Thoracic aorta (tissue), 2 donors: ENCODE results near the gene CD8B2. TPM values are rescaled to one million over a fixed set of nuclear protein-coding genes. Genes with fewer than 3 reads are reported as not detected.
"Not testable (repeated sequence)": the region's sequence is repeated elsewhere in the genome, so short reads cannot be mapped to it uniquely, and the experiment has no call there.

Experiments
- ATAC-seq: fragments of 150-250 bp; one replicate; pipeline ENCODE4 v1.8.0; 2017; ENCODE audit warnings: low read depth; ENCODE audit not compliant: insufficient number of reproducible peaks, low FRiP score
- DNase-seq: peaks from one replicate; pipeline ENCODE4 v3.0.0-alpha.2; 2020; ENCODE audit warnings: low spot score
- H3K27ac ChIP-seq, 2 donors: fragments of 200-600 bp; sonication (generic); 1 replicate in 1 of 2; 2 replicates in 1 of 2; pipeline ENCODE4 v1.5.1; 2016; ENCODE audit warnings: mild to moderate bottlenecking in 2 of 2, moderate library complexity in 2 of 2
- H3K27me3 ChIP-seq: fragments of 200-600 bp; sonication (generic); replicated peaks from 2 replicates; pipeline ENCODE4 v1.6.0; 2016; ENCODE audit warnings: mild to moderate bottlenecking; ENCODE audit not compliant: insufficient read depth
- H3K36me3 ChIP-seq: fragments of 200-600 bp; sonication (generic); one replicate; pipeline ENCODE4 v1.5.1; 2016
- H3K4me1 ChIP-seq, 2 donors: fragments of 200-600 bp; sonication (generic); 1 replicate in 1 of 2; 2 replicates in 1 of 2; pipeline versions ENCODE4 v1.5.1 to v1.6.0; 2016; ENCODE audit warnings: low read depth in 2 of 2, mild to moderate bottlenecking in 1 of 2; ENCODE audit not compliant: control insufficient read depth in 1 of 2
- H3K4me3 ChIP-seq: fragments of 200-600 bp; sonication (generic); 2 replicates; pipeline ENCODE4 v1.5.1; 2016; ENCODE audit warnings: mild to moderate bottlenecking
- H3K9me3 ChIP-seq: fragments of 200-600 bp; sonication (generic); 2 replicates; pipeline ENCODE4 v1.5.1; 2016
- CTCF ChIP-seq: fragments of 200-600 bp; sonication (generic); IDR thresholded peaks from one replicate; pipeline ENCODE4 v1.5.1; 2019; ENCODE audit warnings: antibody characterized with exemption
- total RNA-seq, 2 donors: library from RNA; depleted of rRNA; stranded (reverse); fragments of >200 nt; gene quantifications; one replicate each; pipeline versions ENCODE4 v1.1.0 to v1.2.3, GENCODE V29; 2016

CD8B2 gene
- total RNA-seq, 2 donors from 2014 or later = not detected

- no peak for TF ChIP-seq CTCF
- Histone ChIP-seq H3K4me1 (no peaks in the 10 kb centered on the region), H3K27ac (no peak overlapping the region), H3K27me3 (no peaks in the 10 kb centered on the region), H3K4me3 (no peak overlapping the region), H3K9me3 (no peaks in the 10 kb centered on the region), H3K36me3 (no peaks in the 10 kb centered on the region)
- ATAC-seq = no peak
- no peak for DNase-seq
Observed at GRCh38 chr2:106552921-106553320, 65.8 kb downstream of the CD8B2 start.

GRCh38 chr2:106553321-106553720 is 66.2 kb downstream of the CD8B2 start:
- DNase-seq (no peak), ATAC-seq (no peak)
- H3K36me3 ChIP-seq = no peaks in the 10 kb centered on the region

GRCh38 chr2:106554411-106554810 is 67.2 kb downstream of the CD8B2 start:
- no peak overlapping the region for H3K4me3 ChIP-seq
- no peak for ATAC-seq

More at GRCh38 chr2:106553321-106553720, 66.2 kb downstream of the CD8B2 start:
- TF ChIP-seq CTCF = no peak
- no peak overlapping the region for H3K4me3 ChIP-seq
- no peaks in the 10 kb centered on the region for H3K9me3 ChIP-seq
- no peak overlapping the region for H3K27ac ChIP-seq
- H3K4me1 ChIP-seq = no peaks in the 10 kb centered on the region
- H3K27me3 ChIP-seq = no peaks in the 10 kb centered on the region

GRCh38 chr2:106555053-106555452 is 67.9 kb downstream of the CD8B2 start:
- H3K27me3 ChIP-seq = no peaks in the 10 kb centered on the region
- H3K36me3 ChIP-seq = no peaks in the 10 kb centered on the region
- no peak overlapping the region for H3K4me3 ChIP-seq
- peaks cover 0 to 11% of the 10 kb centered on the region in 2 donors for H3K4me1 ChIP-seq
- no peak for TF ChIP-seq CTCF
- no peaks in the 10 kb centered on the region for H3K9me3 ChIP-seq
- H3K27ac ChIP-seq = no peak overlapping the region
- DNase-seq = no peak
- no peak for ATAC-seq

More at GRCh38 chr2:106554411-106554810, 67.2 kb downstream of the CD8B2 start:
- no peak for DNase-seq
- TF ChIP-seq CTCF = no peak
- no peak overlapping the region for H3K27ac ChIP-seq
- H3K27me3 ChIP-seq = no peaks in the 10 kb centered on the region
- no peaks in the 10 kb centered on the region for H3K9me3 ChIP-seq
- H3K36me3 ChIP-seq = no peaks in the 10 kb centered on the region
- H3K4me1 ChIP-seq = peaks cover 0 to 5% of the 10 kb centered on the region in 2 donors

- H3K27me3 ChIP-seq, H3K36me3 ChIP-seq, DNase-seq, ATAC-seq, H3K9me3 ChIP-seq, H3K27ac ChIP-seq, H3K4me3 ChIP-seq: not testable (repeated sequence)
- peaks cover 7 to 37% of the 10 kb centered on the region in 2 donors for H3K4me1 ChIP-seq
Observed at GRCh38 chr2:106559786-106560185, 72.6 kb downstream of the CD8B2 start.

- DNase-seq (no peak), ATAC-seq (no peak)
- Histone ChIP-seq H3K27me3 (no peaks in the 10 kb centered on the region), H3K9me3 (no peaks in the 10 kb centered on the region), H3K27ac (no peak overlapping the region), H3K36me3 (no peaks in the 10 kb centered on the region), H3K4me3 (no peak overlapping the region), H3K4me1 (peaks cover 7 to 37% of the 10 kb centered on the region in 2 donors)
- TF ChIP-seq CTCF = no peak
Observed at GRCh38 chr2:106560773-106561172, 73.6 kb downstream of the CD8B2 start.
